Measurements from ENCODE around the gene TM9SF2.

The TM9SF2 gene

DNA sequence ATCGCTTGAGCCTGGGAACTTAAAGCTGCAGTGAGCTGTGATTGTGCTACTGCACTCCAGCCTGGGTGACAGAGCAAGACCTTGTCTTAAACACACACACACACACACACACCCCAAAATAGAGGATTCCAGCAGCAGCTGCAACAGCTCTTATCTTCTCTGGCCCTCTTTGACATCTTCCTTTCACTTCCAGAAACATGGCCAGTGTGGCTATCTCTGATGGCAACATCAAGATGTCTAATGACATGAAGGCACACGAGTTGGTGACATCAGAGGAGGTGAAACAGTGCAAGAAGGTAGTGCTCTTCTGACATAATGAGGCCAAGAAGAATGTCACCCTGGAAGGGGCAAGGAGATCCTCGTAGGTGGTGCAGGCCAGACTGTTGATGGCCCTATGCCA lies 81.2 kb downstream of the TM9SF2 start:
- DNase-seq = no peak

DNA sequence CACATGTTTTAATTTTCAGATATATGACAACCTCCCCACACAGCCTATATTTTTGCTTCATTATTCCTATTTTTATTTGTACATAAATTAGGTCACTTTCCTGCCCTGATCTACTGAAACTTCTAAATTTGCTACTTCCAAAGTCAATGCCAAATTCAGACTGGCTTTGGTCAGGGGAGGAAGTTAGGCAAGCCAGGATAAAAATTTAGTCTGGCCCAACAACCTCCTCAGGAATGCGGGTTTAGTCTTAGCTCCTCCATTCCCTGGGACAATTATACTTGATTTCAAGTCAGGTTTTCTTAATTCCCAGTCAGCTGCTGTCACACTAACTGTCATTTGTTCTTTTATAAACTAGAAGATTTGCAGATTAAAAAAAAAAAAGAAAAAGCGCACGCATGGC lies 84.3 kb downstream of the TM9SF2 start:
- DNase-seq = no peak

GRCh38 chr13:99587021-99587420 lies 85.7 kb downstream of the TM9SF2 start:
- no peak for DNase-seq

GRCh38 chr13:99587893-99588606 lies 86.8 kb downstream of the TM9SF2 start:
- no peak for DNase-seq

DNA sequence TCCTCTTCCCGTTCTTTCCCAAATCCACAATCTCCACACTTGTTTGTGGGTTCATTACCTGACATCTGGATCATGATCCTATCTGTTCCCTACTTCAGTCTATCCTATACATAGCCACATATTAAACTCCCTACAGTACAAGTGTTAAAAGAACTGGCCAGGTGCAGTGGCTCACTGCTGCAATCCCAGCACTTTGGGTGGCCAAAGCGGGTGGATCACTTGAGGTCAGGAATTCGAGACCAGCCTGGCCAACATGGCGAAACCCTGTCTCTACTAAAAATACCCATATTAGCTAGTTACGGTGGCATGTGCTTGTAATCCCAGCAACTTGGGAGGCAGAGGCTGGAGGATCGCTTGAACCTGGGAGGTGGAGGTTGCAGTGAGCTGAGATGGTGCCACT lies 88.3 kb downstream of the TM9SF2 start:
- no peak for DNase-seq

DNA sequence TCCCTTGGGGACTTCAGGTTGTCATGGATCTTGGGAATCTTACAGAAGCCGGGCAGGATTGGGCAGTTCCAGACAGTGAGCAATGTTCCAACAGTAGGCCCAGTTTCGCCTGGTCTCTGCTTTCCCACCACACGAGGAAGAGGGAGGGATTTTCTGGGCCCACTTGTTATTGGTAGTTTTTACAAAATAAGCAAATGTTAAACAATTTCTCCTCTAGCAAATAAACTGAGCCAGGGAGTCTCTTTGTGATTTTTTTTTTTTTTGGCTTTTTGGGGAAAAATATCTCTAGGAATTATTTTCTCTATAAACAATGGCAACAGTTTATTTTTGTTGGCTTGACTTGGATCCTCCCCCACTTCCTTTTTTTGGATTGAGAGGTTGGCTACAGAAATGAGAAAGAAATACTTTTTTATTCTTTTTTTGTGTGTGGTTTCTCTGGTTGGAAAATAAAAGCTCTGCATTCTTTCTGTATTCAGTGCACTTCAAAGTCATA lies 89.3 kb downstream of the TM9SF2 start:
- no peak for DNase-seq

GRCh38 chr13:99596180-99596579 lies 94.9 kb downstream of the TM9SF2 start:
- no peak for DNase-seq

GRCh38 chr13:99600318-99600717 lies 99.0 kb downstream of the TM9SF2 start:
- no peak for DNase-seq

- DNase-seq = no peak
Observed at GRCh38 chr13:99601535-99601934, 100.3 kb downstream of the TM9SF2 start.

- no peak for DNase-seq
Observed at GRCh38 chr13:99604636-99605035, 103.4 kb downstream of the TM9SF2 start.

DNA sequence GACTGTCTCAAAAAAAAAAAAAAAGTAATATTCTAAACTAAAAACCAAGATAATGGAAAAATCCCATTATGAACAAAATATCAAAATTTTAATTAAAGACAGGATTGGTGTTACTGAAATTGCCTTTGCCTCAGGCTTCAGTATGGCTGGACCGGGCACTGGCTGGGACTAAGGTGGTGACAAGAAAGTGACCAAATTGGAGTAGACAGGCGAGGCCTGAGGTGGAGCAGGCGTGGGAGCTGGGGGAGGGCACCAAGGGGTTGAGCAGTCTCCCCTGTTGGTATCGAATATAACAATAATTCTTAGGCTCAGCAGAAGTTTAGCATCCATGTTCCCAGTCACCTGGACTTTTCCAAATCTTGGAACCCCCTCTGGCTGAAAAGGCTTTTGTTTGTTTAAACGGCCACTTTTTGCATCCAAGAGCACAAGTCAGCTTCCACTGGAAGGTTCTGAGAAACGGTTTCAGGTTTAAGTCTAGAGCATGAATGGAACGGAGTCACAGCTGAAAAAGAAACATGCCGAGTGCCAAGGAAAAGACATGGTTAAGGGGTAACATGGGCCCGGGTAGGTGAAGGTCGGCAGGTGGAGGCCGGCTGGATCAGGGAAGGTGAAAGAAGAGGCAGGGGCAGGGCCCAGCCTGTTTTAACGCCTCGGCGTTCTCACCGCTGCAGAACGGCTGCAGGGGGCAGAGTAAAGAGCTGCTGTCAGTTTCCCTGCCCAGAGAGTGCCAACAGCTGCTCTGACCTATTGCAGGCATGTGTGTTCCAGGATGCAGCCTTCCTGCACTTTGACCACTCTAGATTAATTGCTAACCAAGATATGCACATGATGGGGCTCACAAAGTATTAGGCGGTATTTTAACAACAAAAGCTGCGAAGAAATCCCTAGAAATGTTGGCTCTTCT lies 104.4 kb downstream of the TM9SF2 start:
- peak; percentile 50 for DNase-seq

GRCh38 chr13:99606324-99607066 lies 105.2 kb downstream of the TM9SF2 start, which contains the start of gene CLYBL:
CLYBL (plus strand) TSS chr13:99606690.
- peak; percentile 50 for DNase-seq

DNA sequence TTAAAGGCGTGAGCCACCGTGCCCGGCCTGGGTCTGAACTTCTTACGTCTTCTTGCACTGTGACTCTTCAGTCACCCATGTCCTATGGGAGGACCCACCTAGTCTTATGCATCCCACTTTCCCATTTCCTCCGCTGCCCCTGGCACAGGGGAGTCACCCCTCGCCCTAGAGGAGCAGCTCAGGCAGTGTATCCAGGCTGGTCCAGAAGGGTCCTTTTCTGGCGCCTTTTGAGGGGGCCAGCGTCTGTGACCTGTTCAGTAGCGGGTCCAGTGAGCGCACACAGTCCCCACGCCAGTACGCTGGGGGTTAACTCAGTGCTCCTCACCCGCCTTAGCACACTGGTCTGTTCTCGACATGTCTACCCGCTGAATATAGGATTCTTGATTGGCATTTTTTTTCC lies 107.1 kb downstream of the TM9SF2 start:
- no peak for DNase-seq

GRCh38 chr13:99610702-99611289 lies 109.5 kb downstream of the TM9SF2 start:
- no peak for DNase-seq
